ENCODE results near the gene KLK13.

Gene KLK13

DNA sequence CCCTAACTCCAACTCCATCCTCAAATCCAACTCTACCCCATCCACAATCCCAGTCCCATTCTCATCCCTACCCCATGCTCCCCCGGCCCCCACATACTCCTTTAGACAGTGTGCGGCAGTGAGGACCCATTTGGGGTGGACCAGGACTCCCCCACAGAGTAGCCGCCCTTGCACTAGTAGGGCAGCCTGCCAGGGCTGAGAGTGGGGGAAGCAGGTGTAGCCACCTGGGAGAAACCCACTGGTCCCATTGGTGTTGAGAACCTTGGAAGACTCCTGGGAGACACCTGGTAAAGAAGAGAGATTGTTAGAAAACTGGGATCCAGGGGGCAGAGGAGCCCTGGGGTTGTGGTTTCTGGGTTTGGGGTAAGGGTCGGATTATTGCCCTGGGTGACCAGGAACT, 4.6 kb downstream of the KLK13 start:
- no peak for DNase-seq

DNA sequence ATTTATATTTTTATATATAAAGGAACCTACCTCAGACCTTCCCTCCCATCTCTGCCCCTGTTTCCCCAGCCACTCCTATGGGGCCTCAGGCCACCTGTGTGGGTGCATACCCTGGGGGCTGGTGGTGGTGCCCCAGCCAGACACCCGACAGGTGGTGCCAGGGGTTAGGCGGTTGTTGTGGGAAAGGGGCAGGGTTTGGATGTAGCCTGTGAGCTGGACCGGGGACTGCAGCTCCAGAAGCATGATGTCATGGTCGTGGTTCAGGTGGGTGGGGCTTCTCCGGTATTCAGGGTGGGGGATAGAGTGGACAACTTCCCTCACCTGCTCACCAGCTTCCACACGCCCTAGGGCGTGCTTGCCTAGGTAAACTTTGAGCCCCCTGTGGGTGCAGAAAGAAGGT, 5.2 kb downstream of the KLK13 start:
- no peak for DNase-seq

DNA sequence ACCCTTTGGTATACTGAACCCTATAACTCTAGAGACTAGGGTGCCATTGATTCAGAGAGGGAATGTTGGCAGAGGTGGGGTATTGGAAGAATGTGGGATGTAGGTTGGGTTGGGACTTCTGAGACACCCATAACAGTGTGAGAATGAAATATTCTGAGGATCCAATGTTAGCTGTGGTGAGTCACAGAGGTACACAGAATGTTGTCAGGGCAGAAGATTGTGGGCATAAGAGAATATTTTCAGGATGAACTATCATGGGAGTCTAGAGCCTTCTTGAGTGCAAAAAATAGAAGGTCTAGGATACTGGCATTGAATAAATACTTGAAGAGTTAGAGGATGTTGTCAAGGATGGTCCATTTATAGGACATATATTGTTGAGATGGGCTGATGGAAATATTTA, 9.0 kb downstream of the KLK13 start:
- DNase-seq, result no peak

DNA sequence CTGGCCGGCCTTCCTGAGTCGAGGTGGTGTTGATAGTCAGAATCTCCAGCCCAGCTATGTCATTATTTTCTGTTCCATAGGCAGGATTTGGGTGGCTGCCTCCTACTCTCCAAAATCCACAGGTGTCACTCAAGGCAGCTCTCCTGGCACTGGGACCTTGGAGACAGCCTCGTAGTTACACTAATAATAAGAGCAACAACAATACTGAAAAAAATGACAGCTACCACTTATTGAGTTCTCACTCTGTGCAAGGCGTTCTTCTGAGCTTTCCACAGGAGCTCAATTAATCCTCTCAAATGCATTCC, 17.9 kb downstream of the KLK13 start:
- DNase-seq, result no peak

DNA sequence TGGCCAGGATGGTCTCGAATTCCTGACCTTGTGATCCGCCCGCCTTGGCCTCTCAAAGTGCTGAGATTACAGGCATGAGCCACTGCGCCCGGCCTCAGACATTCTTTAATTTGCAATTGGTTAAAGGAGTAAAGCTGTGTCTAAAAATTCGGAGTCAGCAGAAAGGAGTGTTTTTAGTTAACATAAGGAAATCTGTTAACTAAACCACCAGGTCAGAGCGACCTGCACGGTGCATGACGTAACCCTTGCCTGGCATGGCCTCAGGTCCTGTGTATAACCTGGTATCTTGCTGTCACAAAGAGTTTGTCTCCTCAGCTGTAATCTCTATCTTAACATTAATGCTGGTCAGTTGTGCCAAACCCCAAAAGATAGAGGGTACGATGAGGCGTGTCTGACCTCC, 20.6 kb downstream of the KLK13 start:
- DNase-seq, result no peak

DNA sequence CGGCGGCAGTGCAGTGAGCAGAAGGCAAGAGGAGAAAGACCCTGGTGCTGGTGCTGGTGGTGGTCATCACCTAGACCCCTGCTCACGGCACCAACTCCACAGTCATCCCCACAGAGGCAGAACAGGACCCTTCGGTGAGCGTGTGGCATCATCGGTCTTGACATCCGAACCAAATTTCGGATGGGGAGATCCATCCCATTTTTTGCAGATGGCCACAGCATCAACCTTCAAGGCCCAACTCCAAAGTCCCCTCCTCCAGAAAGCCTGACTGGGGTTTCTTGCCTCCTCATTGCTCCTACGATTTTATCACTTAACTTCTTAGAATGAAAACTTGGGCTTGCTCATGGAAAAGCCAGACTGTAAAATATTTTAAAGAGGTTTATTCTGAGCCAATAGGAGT, 21.4 kb downstream of the KLK13 start:
- DNase-seq, result no peak

DNA sequence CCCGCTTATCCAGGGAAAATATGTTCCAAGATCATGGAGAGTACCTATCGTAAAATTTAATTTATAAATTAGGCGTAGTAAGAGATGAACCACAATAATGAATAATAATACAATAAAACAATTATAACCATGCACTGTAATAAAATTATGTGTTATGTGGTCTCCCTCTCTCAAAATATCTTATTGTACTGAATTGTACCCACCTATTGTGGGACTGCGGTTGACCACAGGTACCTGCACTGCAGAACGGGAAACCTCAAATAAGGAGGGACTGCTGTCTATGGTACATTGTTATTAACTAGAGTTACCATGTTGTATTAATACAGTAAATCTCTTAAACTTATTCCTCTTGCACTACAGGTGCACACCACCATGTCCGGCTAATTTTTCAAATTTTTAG, 24.7 kb downstream of the KLK13 start:
- DNase-seq, result no peak

DNA sequence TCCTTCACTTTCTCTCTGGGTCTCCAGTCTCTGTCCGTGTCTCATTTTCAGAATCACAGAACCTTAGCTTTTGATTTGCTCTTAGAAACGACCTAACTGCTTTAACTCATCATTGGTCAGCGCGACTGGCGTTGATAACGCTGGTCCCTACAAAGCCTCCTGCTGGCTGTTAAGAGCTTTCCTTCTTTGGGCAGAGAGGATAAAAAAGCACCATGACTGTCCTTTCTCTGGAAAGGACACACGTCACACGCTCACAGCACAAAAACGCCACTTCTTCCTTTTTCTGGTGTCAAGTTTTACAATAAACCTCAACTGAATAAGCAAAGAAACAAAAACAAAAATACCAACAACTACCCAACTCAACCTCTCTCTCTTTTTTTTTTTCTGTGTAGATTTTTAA, 28.4 kb downstream of the KLK13 start:
- no peak for DNase-seq

DNA sequence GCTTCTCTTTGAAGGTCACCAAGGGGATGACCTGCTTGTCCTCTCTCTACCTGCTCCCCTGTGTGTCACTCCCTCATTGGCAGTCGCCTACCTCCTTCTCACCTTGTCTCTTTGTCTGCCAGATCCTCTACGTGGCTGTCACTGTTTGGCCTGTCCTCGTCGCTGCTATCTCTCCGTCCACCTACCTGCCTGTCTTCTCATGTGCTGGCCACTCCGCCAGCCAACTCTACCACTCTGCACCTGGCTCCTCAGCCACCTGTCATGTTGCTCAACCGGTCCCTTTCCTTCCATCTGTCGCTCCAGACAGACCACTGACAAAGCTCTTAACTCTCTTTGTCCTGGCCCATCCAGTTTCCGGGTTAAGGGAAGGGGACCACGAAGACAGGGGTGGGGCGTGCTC, 30.2 kb downstream of the KLK13 start, which contains the start of gene KLK12:
TSS of gene KLK12 (minus strand) at position 299 of the 400 bp plus-strand sequence. CDS start 381 bp downstream, outside the sequence.
- no peak for DNase-seq

DNA sequence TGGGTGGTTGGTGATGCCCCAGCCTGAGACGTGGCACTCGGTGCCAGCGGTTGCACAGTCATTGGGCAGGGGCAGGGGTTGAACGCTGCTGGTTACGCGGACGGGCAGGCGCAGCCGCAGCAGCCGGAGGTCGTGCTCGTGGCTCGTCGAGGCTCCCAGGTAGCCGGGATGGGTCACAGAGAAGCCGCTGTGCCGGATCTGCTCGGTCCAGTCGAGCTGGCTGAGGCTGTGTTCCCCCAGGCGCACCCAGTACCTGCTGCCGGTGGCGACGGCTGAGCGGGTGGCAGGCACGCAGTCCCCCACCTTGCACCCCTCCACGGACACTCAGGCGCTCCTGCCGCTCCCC, 33.0 kb downstream of the KLK13 start:
- DNase-seq, result no peak

DNA sequence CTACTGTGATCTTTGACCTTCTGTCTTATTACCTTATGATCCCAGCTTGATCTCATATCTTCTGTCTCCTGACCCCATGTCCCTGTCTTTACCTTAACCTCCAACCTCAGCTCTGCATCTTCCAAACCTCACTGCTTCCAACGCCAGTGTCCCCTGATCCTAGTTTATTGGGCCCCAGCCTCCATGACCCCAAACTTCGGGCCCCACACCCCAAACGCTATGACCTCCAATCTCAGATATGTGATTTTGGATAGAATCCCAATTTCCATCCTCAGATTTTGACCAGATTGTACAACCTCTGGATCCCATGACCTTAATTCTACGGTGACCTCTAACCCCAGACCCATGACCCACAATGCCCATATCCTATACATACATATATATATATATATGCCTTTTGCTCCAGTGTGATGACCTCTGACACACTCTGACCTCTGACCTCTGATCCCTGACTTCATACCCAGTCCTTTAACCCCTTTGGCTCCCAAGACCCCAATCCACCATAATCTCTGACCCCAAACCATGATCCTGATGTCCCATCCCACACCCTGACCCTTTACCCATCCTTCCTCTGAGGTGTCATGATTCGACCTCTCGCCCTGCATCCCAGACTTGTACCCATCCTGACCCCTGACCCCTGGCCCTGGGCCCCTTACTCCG, 33.5 kb downstream of the KLK13 start:
- no peak for DNase-seq

DNA sequence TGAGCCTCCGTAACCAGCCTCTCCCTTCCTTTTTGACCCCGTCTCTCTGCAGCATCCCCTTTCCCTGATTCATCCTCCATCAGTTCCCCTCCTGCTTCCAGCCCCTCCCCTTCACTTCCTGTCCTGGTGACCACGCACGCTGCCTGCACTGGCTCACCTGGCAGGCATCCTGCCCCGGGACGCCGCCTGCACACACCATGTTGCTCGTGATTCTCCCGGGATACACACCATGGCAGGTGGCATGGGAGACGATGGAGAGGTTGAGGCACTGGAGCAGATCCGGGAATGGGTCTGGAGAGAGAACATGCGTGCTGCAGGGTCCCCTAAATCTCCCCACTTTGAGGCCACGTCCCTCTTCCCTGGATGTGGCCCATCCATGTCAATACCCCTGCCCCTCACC, 34.3 kb downstream of the KLK13 start:
- DNase-seq, result no peak

DNA sequence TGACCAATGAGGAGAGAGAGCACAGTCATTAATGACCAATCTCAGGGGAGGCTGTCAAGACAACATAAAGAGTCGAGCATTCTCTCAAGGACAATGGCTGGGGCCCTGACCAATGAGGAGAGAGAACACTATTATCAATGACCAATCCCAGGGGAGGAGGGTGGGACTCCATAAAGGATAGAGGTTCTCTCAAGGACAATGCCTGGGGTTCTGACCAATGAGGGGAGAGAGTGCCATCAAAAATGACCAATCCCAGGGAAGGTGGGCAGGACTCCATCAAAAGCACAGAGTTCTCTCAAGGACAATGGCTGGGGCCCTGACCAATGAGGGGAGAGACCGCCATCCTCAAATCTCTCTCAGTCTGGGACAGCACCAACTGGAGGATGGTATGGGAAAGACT, 35.2 kb downstream of the KLK13 start:
- DNase-seq, result no peak

DNA sequence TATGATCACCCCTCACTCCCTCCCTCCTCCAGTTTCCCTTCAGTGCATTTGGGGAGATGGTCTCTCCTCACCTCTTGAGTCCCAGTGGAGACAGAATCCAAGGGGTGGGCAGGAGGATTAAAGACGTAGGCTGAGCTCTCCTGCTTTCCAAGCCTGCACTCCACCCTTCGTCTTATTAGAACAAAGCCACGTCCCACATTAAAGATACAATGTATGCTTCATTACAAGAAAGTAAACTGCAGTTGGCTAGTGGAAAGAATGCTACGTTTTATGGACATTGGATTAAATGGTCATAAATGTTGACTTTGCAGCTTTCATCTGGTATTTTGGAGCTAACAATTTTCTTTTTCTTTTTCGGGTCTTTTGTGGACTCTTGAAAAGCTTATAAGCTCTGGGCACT, 37.0 kb downstream of the KLK13 start:
- no peak for DNase-seq

DNA sequence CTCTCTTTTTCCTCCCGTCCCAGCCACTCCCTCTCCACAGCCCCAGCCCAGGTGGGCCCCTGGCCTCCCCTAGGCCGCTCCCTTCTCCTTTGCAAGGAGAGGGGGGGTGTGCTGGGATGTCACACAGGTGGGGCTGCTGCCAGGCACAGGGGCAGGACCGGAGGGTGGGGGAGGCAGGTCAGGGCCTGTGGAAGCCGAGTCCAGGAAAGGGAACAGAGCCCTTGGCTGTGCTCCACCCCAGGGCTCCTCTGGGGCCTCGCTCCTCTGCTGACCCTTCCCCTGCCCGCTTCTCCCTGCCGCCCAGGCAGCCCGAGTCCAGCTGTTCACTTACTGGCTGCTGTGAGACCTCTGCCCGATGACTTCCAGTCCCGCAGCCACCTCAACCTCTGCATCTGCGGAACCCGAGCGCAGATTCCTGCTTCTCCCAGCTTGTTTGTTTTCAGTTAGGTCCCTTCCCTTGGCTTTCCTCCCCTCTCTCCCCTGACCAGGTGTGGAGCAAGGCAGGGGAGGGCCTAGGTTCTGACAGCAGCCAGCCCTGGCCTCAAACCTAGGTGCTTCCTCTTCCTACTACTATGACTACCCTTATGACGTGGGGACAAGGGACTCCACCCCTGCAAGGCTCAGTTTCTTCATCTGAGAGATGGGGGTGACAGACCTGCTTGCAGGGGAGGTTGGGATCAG, 37.6 kb downstream of the KLK13 start:
- no peak for DNase-seq

DNA sequence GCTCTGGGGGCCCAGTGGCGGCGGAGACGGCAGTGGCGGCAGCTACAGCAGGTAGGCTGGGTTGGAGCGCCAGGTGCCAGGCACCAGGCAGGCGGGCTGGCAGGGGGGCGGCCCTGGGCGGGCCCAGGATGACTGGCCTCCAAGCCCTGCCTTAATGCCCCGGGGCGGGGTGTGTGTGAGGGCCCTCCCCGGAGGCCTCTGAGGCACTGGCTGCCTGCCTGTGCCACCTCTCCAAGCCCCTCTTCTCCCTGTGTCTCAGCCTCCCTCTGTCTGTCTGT, 38.4 kb downstream of the KLK13 start, which contains the start of gene KLK11:
TSS of gene KLK11 (minus strand) at position 63 of the 278 bp plus-strand sequence. CDS start 985 bp downstream, outside the sequence.
- no peak for DNase-seq

DNA sequence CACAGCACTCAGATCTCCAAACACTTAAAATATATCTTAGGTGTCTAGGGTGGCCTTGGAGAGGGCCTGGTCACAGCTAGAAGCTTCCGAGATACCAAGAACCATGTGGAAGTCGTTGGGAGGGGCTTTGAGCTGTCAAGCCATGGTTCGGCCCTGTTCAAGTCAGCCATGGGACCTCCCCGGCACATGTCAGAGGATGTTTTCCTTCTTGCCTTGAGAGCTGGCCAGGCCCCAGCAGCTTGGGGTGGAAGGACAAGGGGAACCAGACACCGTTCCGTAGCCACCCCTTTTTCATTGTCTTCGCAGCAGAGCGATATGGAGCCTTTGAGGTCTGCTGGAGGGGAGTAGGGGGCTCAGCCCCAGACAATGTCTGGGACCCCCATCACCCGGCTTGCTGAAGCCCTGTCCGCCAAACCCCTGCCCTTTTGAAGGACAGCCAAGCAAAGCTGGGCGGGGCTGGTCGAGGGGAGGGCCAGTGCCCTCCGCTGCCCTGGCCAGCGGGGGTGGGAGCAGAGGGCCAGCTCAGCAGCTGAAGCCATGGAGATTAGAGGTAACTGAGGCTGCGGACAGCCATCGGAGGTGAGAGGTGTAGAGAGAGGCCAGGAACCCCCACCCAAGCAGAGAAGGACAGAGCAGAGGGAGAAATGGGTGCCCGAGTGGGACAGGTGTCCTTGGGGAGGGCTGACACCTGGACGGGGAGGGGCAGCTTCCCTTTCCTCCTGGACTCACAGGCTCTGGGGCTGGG, 38.9 kb downstream of the KLK13 start:
- DNase-seq, result no peak

DNA sequence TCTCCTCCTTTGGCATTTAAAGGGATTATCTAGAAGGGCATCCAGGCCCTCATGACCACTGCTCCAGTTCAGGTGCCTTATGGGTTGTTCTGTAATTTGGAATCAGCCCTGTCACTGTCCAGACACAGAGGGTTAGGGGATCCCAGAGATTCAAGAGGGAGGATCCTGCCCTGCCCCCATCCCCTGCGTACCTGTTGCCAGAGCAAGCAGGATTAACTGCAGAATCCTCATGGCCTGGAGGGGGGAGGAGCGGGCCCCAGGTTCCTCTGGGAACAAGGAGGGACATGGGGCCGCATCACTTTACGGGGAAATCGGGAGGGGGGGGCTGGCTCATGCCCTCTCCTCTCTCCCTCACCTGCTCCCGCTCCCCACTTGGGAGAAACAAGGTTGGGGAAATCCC, 39.5 kb downstream of the KLK13 start:
- no peak for DNase-seq

DNA sequence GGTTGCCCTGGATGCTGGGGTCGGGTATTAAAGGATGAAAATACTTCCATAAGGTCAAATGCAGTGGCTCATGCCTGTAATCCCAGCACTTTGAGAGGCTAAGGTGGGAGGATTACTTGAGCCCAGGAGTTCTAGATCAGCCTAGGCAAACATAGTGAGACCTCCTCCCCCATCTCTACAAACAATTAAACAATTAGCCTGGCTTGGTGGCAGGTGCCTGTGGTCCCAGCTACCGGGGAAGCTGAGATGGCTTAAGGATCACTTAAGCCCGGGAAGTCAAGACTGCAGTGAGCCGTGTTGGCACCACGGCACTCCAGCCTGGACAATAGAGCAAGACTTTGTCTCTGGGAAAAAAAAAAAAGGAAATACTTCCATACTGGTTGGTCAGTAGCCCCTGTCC, 40.0 kb downstream of the KLK13 start:
- DNase-seq, result no peak

DNA sequence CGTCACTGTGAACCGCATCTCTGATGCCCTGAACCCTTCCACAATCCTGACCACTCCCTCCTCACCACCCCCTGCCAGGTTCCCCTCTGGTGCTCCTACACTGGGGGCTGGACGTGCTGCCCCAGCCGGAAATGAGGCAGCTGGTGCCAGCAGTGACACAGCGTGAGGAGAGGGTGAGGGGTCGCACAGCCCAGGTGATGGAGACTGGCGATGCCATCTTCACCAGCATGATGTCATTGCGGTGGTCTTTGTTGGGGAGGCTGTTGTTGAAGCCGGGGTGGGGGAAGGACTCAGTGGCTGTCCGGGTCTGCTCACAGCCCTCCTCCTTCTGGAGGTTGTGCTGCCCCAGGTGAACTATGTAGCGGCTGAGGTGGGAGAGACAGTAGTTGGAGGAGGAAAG, 40.9 kb downstream of the KLK13 start:
- no peak for DNase-seq

DNA sequence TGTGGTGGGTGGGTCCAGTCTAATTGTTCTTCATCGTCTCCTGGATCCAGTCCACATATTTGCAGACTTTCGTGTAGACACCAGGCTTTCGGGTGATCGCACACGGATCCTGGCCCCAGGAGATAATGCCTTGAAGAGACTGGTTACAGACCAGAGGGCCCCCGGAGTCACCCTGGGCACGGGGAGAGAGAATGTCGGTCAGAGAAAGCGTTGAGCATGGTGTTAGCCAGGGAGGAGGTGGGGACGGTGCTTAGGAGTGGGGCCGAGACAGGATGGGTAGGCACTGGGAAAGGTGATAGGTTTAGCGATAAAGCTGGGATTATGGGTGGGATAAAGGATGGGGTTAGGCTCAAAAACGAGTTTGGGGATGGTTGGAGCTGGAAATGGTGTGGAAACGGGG, 42.4 kb downstream of the KLK13 start:
- no peak for DNase-seq

DNA sequence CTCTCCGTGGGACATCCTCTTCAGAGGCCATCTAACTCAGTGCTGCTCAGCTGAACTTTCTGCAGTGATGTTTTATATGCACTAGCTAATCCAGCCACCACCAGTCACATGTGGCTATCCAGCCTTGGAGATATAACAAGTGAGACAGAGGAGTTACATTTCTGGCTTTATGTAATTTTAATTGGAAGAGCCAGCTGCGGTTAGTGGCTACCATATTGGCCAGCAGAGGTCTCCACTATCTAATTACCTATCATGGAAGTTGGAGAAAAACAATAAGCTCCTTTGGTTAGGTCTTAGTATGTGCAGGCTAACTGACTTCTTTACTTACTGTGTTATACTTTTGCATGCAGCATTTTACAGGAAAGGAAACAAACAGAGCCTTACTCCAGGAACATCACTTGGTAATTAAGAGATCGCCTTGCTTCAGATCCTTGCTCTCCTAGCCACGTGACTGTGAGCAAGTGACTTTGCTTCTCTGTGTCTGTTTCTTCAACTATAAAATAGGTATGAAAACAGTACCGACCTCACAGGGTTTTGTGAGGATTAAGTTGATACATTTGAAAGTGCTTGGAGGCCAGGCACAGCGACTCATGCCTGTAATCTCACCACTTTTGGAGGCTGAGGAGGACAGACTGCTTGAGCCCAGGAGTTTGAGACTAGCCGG, 43.8 kb downstream of the KLK13 start:
- DNase-seq, result peak in 1 of 14 donors; percentile 38

DNA sequence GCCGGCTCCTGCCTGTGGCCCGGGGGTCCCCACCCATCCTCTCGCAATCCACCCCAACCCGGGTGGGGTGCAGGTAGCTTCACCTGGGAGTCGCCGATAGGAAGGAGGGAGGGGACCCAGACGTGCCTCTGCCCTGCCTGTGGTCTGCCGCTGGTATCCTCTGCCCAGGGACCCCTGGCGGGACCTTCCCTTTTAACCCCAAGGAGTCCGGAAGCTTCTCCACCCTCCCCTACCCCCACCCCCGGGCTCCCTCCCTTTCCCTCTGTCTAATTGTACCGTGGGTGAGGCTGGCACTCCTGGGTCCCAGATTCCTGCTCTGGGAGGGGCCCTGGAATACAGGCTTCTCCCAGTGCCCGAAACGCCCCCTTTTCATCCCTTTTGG, 45.4 kb downstream of the KLK13 start, which contains the start of gene KLK10:
TSS of gene KLK10 (minus strand) at position 166 of the 382 bp plus-strand sequence. CDS start 579 bp downstream, outside the sequence.
- DNase-seq, result no peak
